Measurements from ENCODE around the gene ANKRD11.
"Not testable (repeated sequence)": the region's sequence is repeated elsewhere in the genome, so short reads cannot be mapped to it uniquely, and the experiment has no call there.

ANKRD11 gene

GRCh38 chr16:89333401-89334001, 156.9 kb downstream of the ANKRD11 start:
- Histone ChIP-seq H3K9ac (ENCODE audit: low read depth, low read length) (peak overlapping the region; percentile 55), H3K4me2 (ENCODE audit: low read length) (peak overlapping the region; percentile 29), H3K4me1 (ENCODE audit: control insufficient read depth, insufficient read depth, low read length) (peaks cover 53% of the 10 kb centered on the region)
- not testable (repeated sequence) for H3K4me3 ChIP-seq (ENCODE audit: low read length); H3K36me3 ChIP-seq (ENCODE audit: insufficient read depth, low read length); H3K27me3 ChIP-seq (ENCODE audit: control insufficient read depth, insufficient read depth, low read length); H3K9me3 ChIP-seq (replicated peaks; ENCODE audit: low read length)

GRCh38 chr16:89332902-89333245, 157.5 kb downstream of the ANKRD11 start:
- Histone ChIP-seq H3K4me2 (ENCODE audit: low read length) (no peak overlapping the region), H3K9ac (ENCODE audit: low read depth, low read length) (no peak overlapping the region), H3K9me3 (replicated peaks; ENCODE audit: low read length) (no peaks in the 10 kb centered on the region), H3K4me3 (ENCODE audit: low read length) (no peak overlapping the region), H3K36me3 (ENCODE audit: insufficient read depth, low read length) (peaks cover 10% of the 10 kb centered on the region), H3K27me3 (ENCODE audit: control insufficient read depth, insufficient read depth, low read length) (no peaks in the 10 kb centered on the region), H3K4me1 (ENCODE audit: control insufficient read depth, insufficient read depth, low read length) (peaks cover 59% of the 10 kb centered on the region)

- Histone ChIP-seq H3K4me1 (ENCODE audit: control insufficient read depth, insufficient read depth, low read length) (peaks cover 64% of the 10 kb centered on the region), H3K9ac (ENCODE audit: low read depth, low read length) (no peak overlapping the region), H3K4me3 (ENCODE audit: low read length) (no peak overlapping the region), H3K27me3 (ENCODE audit: control insufficient read depth, insufficient read depth, low read length) (no peaks in the 10 kb centered on the region), H3K9me3 (replicated peaks; ENCODE audit: low read length) (no peaks in the 10 kb centered on the region), H3K4me2 (ENCODE audit: low read length) (no peak overlapping the region), H3K36me3 (ENCODE audit: insufficient read depth, low read length) (peaks cover 10% of the 10 kb centered on the region)
Observed at GRCh38 chr16:89332243-89332901, 158.0 kb downstream of the ANKRD11 start.

GRCh38 chr16:89331371-89332109, 158.8 kb downstream of the ANKRD11 start:
- Histone ChIP-seq H3K27me3 (ENCODE audit: control insufficient read depth, insufficient read depth, low read length) (no peaks in the 10 kb centered on the region), H3K4me2 (ENCODE audit: low read length) (no peak overlapping the region), H3K4me1 (ENCODE audit: control insufficient read depth, insufficient read depth, low read length) (peaks cover 73% of the 10 kb centered on the region), H3K9me3 (replicated peaks; ENCODE audit: low read length) (no peaks in the 10 kb centered on the region), H3K36me3 (ENCODE audit: insufficient read depth, low read length) (peaks cover 10% of the 10 kb centered on the region), H3K9ac (ENCODE audit: low read depth, low read length) (no peak overlapping the region), H3K4me3 (ENCODE audit: low read length) (no peak overlapping the region)

GRCh38 chr16:89330177-89330856, 160.0 kb downstream of the ANKRD11 start:
- Histone ChIP-seq H3K4me2 (ENCODE audit: low read length) (peak overlapping the region; percentile 16), H3K27me3 (ENCODE audit: control insufficient read depth, insufficient read depth, low read length) (no peaks in the 10 kb centered on the region), H3K36me3 (ENCODE audit: insufficient read depth, low read length) (peaks cover 11% of the 10 kb centered on the region), H3K9me3 (replicated peaks; ENCODE audit: low read length) (no peaks in the 10 kb centered on the region), H3K4me3 (ENCODE audit: low read length) (no peak overlapping the region), H3K9ac (ENCODE audit: low read depth, low read length) (no peak overlapping the region), H3K4me1 (ENCODE audit: control insufficient read depth, insufficient read depth, low read length) (peaks cover 84% of the 10 kb centered on the region)

- not testable (repeated sequence) for H3K9me3 ChIP-seq (replicated peaks; ENCODE audit: low read length); H3K9ac ChIP-seq (ENCODE audit: low read depth, low read length); H3K4me3 ChIP-seq (ENCODE audit: low read length); H3K27me3 ChIP-seq (ENCODE audit: control insufficient read depth, insufficient read depth, low read length)
- peaks cover 16% of the 10 kb centered on the region for H3K36me3 ChIP-seq (ENCODE audit: insufficient read depth, low read length)
- H3K4me2 ChIP-seq (ENCODE audit: low read length), result peak overlapping the region; percentile 16
- H3K4me1 ChIP-seq (ENCODE audit: control insufficient read depth, insufficient read depth, low read length), result peaks cover 84% of the 10 kb centered on the region
Observed at GRCh38 chr16:89329830-89330176, 160.6 kb downstream of the ANKRD11 start.

- not testable (repeated sequence) for H3K9ac ChIP-seq (ENCODE audit: low read depth, low read length); H3K4me2 ChIP-seq (ENCODE audit: low read length); H3K27me3 ChIP-seq (ENCODE audit: control insufficient read depth, insufficient read depth, low read length); H3K4me3 ChIP-seq (ENCODE audit: low read length); H3K9me3 ChIP-seq (replicated peaks; ENCODE audit: low read length)
- peaks cover 20% of the 10 kb centered on the region for H3K36me3 ChIP-seq (ENCODE audit: insufficient read depth, low read length)
- H3K4me1 ChIP-seq (ENCODE audit: control insufficient read depth, insufficient read depth, low read length), result peaks cover 84% of the 10 kb centered on the region
Observed at GRCh38 chr16:89328412-89329400, 161.7 kb downstream of the ANKRD11 start.

GRCh38 chr16:89326721-89327120, 163.6 kb downstream of the ANKRD11 start:
- Histone ChIP-seq H3K9me3 (replicated peaks; ENCODE audit: low read length) (no peaks in the 10 kb centered on the region), H3K9ac (ENCODE audit: low read depth, low read length) (no peak overlapping the region), H3K27me3 (ENCODE audit: control insufficient read depth, insufficient read depth, low read length) (no peaks in the 10 kb centered on the region), H3K4me2 (ENCODE audit: low read length) (no peak overlapping the region), H3K4me1 (ENCODE audit: control insufficient read depth, insufficient read depth, low read length) (peaks cover 84% of the 10 kb centered on the region), H3K36me3 (ENCODE audit: insufficient read depth, low read length) (peaks cover 21% of the 10 kb centered on the region), H3K4me3 (ENCODE audit: low read length) (no peak overlapping the region)

- peaks cover 21% of the 10 kb centered on the region for H3K36me3 ChIP-seq (ENCODE audit: insufficient read depth, low read length)
- H3K9ac ChIP-seq (ENCODE audit: low read depth, low read length), result peak overlapping the region; percentile 70
- peak overlapping the region; percentile 51 for H3K4me3 ChIP-seq (ENCODE audit: low read length)
- H3K27me3 ChIP-seq (ENCODE audit: control insufficient read depth, insufficient read depth, low read length), result no peaks in the 10 kb centered on the region
- no peaks in the 10 kb centered on the region for H3K9me3 ChIP-seq (replicated peaks; ENCODE audit: low read length)
- H3K4me2 ChIP-seq (ENCODE audit: low read length), result peak overlapping the region; percentile 76
- H3K4me1 ChIP-seq (ENCODE audit: control insufficient read depth, insufficient read depth, low read length), result peaks cover 89% of the 10 kb centered on the region
Observed at GRCh38 chr16:89325861-89326471, 164.4 kb downstream of the ANKRD11 start.

GRCh38 chr16:89324056-89325010, 166.0 kb downstream of the ANKRD11 start:
- H3K27me3 ChIP-seq (ENCODE audit: control insufficient read depth, insufficient read depth, low read length), result no peaks in the 10 kb centered on the region
- H3K4me3 ChIP-seq (ENCODE audit: low read length), result peak overlapping the region; percentile 29
- H3K9ac ChIP-seq (ENCODE audit: low read depth, low read length), result peak overlapping the region; percentile 56
- H3K4me2 ChIP-seq (ENCODE audit: low read length), result peak overlapping the region; percentile 51
- H3K9me3 ChIP-seq (replicated peaks; ENCODE audit: low read length), result no peaks in the 10 kb centered on the region
- peaks cover 21% of the 10 kb centered on the region for H3K36me3 ChIP-seq (ENCODE audit: insufficient read depth, low read length)
- H3K4me1 ChIP-seq (ENCODE audit: control insufficient read depth, insufficient read depth, low read length), result peaks cover 95% of the 10 kb centered on the region

All from skeletal muscle satellite cell (primary cell).